ENCODE measurements around the gene PSMF1. TPM values are rescaled to one million over a fixed set of nuclear protein-coding genes. Genes with fewer than 3 reads are reported as not detected.

PSMF1 gene
- total and polyA plus RNA-seq, 2 donors (not counting 3 experiments of a cell fraction or from before 2014, with no cell fraction given), result 142 to 354 TPM

DNA sequence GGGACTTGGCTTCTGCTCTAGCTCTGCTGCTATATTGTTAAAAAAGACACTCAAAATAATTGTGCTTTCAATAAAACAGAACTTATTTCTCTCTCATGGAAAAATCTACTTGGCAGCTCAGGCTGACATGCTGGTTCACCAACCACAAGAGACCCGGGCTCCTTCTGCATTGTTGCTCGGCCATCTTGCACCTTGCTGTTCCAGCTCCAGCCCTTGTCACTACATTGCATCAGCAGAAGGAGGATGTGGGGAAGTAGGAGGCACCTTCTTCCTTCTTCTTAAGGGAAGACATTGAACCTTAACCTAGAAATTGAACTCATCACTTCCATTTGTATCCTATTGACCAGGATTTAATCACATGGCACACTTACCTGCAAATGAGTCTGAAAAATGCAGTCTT, 78.2 kb downstream of the PSMF1 start:
- TF ChIP-seq JUN (IDR thresholded peaks at IDR 0.05; ENCODE audit: borderline replicate concordance, insufficient read depth, insufficient read length, low read depth) (no peak), POLR2A (IDR thresholded peaks at IDR 0.05; ENCODE audit: low read depth, low read length) (no peak), FOS (IDR thresholded peaks at IDR 0.05; ENCODE audit: borderline replicate concordance, insufficient read depth, low read length) (no peak), POLR2AphosphoS5 (IDR thresholded peaks at IDR 0.05; ENCODE audit: insufficient read depth, low read depth, low read length) (no peak), GATA2 (IDR thresholded peaks at IDR 0.05; ENCODE audit: insufficient read depth, insufficient read length, low read depth, low read length) (no peak), EZH2 (IDR thresholded peaks at IDR 0.05; ENCODE audit: borderline replicate concordance, low read depth, low read length, severe bottlenecking) (no peak), CTCF (IDR thresholded peaks at IDR 0.05; ENCODE audit: extremely low read depth in 1 of 2, insufficient read depth in 1 of 2, low read depth in 1 of 2, low read length in 2 of 2) (no peak)
- TF ChIP-seq, protein P1, sequence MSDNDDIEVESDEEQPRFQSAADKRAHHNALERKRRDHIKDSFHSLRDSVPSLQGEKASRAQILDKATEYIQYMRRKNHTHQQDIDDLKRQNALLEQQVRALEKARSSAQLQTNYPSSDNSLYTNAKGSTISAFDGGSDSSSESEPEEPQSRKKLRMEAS (IDR thresholded peaks at IDR 0.05; ENCODE audit: insufficient read depth, insufficient read length), result no peak
- H3K9me3 ChIP-seq (replicated peaks; ENCODE audit: control insufficient read depth, insufficient read depth, low read length), result no peaks in the 10 kb centered on the region
- no peak for FAIRE-seq
- ChIA-PET CTCF (interaction anchor here (1.1 kb wide), 1 partner anchor 88 kb away, joined by 3 read pairs; no protein-coding TSS in a partner anchor), POLR2A (no interaction called here)
- no peak overlapping the region for H2AFZ ChIP-seq (ENCODE audit: low read depth, low read length)
- H3K4me2 ChIP-seq (ENCODE audit: insufficient read depth, low read length), result no peak overlapping the region
- no peaks in the 10 kb centered on the region for H3K79me2 ChIP-seq (ENCODE audit: control insufficient read depth, insufficient read depth, low read length)
- dilution Hi-C loops (cut with MboI; ENCODE audit: extremely low pct_ligation_motif_present, low sequenced_read_pairs) (no loop called here), intact Hi-C loops (cut with micrococcal nuclease) (no loop called here)
- no peak overlapping the region for H3K27ac ChIP-seq (ENCODE audit: insufficient read depth, low read depth, low read length)
- H4K20me1 ChIP-seq (replicated peaks; ENCODE audit: control insufficient read depth, extremely low read depth, insufficient read depth, low read length), result no peaks in the 10 kb centered on the region
- no peaks in the 10 kb centered on the region for H3K4me1 ChIP-seq (ENCODE audit: control insufficient read depth, extremely low read depth, insufficient read depth, low read length)
- BruUV-seq (replicated peaks), result no TSS peak
- no peak overlapping the region for H3K4me3 ChIP-seq (replicated peaks in 1 of 3; ENCODE audit: insufficient read depth in 1 of 3, low read depth in 1 of 3, low read length in 3 of 3)
- no peaks in the 10 kb centered on the region for H3K9me1 ChIP-seq (replicated peaks; ENCODE audit: control insufficient read depth, extremely low read depth, insufficient read depth, low read length)
- H3K36me3 ChIP-seq (ENCODE audit: control insufficient read depth in 2 of 2, extremely low read depth in 1 of 2, insufficient read depth in 2 of 2, low read length in 2 of 2), result no peaks in the 10 kb centered on the region
- peaks cover 4 to 15% of the 10 kb centered on the region in 2 experiments for H3K27me3 ChIP-seq (ENCODE audit: control insufficient read depth in 2 of 2, insufficient read depth in 2 of 2, low read length in 2 of 2)
- no peak overlapping the region for H3K9ac ChIP-seq (replicated peaks; ENCODE audit: extremely low read depth, insufficient read depth, low read length)
- DNase-seq (ENCODE audit: low read depth, low spot score), result no peak

Measured in endothelial cell of umbilical vein (primary cell).